Stimulated activated CD8-positive, alpha-beta memory T cell treated with anti-CD3 and anti-CD28 coated beads, Interleukin-12 subunit alpha, Interleukin-12 subunit beta, amount 100 ng/mL, for 24 hours (primary cell): ENCODE measurements around the gene LARP4B.

Source experiments
- DNase-seq: peaks from one replicate; pipeline ENCODE4 v3.0.0-alpha.2; 2020; ENCODE audit errors: extremely low read depth

Gene LARP4B

GRCh38 chr10:924524-924859, 7.0 kb downstream of the LARP4B start:
- DNase-seq: no peak

GRCh38 chr10:923844-924523, 7.5 kb downstream of the LARP4B start:
- no peak for DNase-seq

GRCh38 chr10:921471-922414, 9.8 kb downstream of the LARP4B start:
- no peak for DNase-seq

- DNase-seq: no peak
Measured at GRCh38 chr10:920450-920849, 11.1 kb downstream of the LARP4B start.

GRCh38 chr10:919481-919880, 12.0 kb downstream of the LARP4B start:
- no peak for DNase-seq

- DNase-seq: no peak
Measured at GRCh38 chr10:917999-918398, 13.5 kb downstream of the LARP4B start.

- no peak for DNase-seq
Measured at GRCh38 chr10:917416-917720, 14.1 kb downstream of the LARP4B start.

- no peak for DNase-seq
Measured at GRCh38 chr10:916716-917415, 14.6 kb downstream of the LARP4B start.

- no peak for DNase-seq
Measured at GRCh38 chr10:909831-910230, 21.7 kb downstream of the LARP4B start.

- DNase-seq: no peak
Measured at GRCh38 chr10:905972-906371, 25.5 kb downstream of the LARP4B start.

- no peak for DNase-seq
Measured at GRCh38 chr10:905503-905902, 26.0 kb downstream of the LARP4B start.

GRCh38 chr10:904403-904802, 27.1 kb downstream of the LARP4B start:
- no peak for DNase-seq

- no peak for DNase-seq
Measured at GRCh38 chr10:898141-898540, 33.4 kb downstream of the LARP4B start.

- DNase-seq: no peak
Measured at GRCh38 chr10:896982-897381, 34.5 kb downstream of the LARP4B start.

- no peak for DNase-seq
Measured at GRCh38 chr10:895324-895723, 36.2 kb downstream of the LARP4B start.

- no peak for DNase-seq
Measured at GRCh38 chr10:878895-879294, 52.6 kb downstream of the LARP4B start.

GRCh38 chr10:878333-878759, 53.2 kb downstream of the LARP4B start:
- no peak for DNase-seq

GRCh38 chr10:876438-876837, 55.1 kb downstream of the LARP4B start:
- DNase-seq: no peak

- no peak for DNase-seq
Measured at GRCh38 chr10:873020-873419, 58.5 kb downstream of the LARP4B start.

GRCh38 chr10:871951-872403, 59.5 kb downstream of the LARP4B start:
- DNase-seq: no peak

- no peak for DNase-seq
Measured at GRCh38 chr10:870564-871166, 60.8 kb downstream of the LARP4B start.

GRCh38 chr10:869171-869570, 62.3 kb downstream of the LARP4B start:
- no peak for DNase-seq
